SK-N-SH (cell line): ENCODE data around the gene MRPL46. TPM values are rescaled to one million over a fixed set of nuclear protein-coding genes. Genes with fewer than 3 reads are reported as not detected.

Experiments used
- CTCF ChIA-PET: fragments of 300-600, 350-600 bp; formaldehyde crosslinking; extraction: SDS; loops from one replicate; lab custom pipeline; 2021; lab: Yijun Ruan, JAX
- POLR2A ChIA-PET: fragments of 350-600 bp; sonication (Branson Sonifier 250); formaldehyde crosslinking; extraction: SDS; loops from one replicate; lab custom pipeline; 2020; ENCODE audit warnings: antibody characterized with exemption, inconsistent platforms; lab: Yijun Ruan, JAX
- DNase-seq: peaks from one replicate; pipeline ENCODE4 v3.0.0; 2012
- H2AFZ ChIP-seq: fragments of 200-600 bp; sonication (generic); 2 replicates; pipeline ENCODE4 v1.8.1; 2016; ENCODE audit warnings: antibody characterized with exemption, mild to moderate bottlenecking, low read depth
- H3F3A ChIP-seq: fragments of 200-600 bp; sonication (generic); replicated peaks from 2 replicates; pipeline ENCODE3; 2016; ENCODE audit warnings: antibody characterized with exemption, mild to moderate bottlenecking; ENCODE audit not compliant: insufficient read depth
- H3K27ac ChIP-seq, 2 experiments: fragments of 200-500 bp in 1 of 2; fragments of 200-600 bp in 1 of 2; sonication (Bioruptor generic) in 1 of 2; sonication (generic), shearing (Covaris generic) in 1 of 2; 2 replicates each; pipeline versions ENCODE4 v1.5.1 to v1.6.1; 2014 to 2016; ENCODE audit warnings: low read depth in 2 of 2, inconsistent platforms in 1 of 2, low read length in 1 of 2, mild to moderate bottlenecking in 1 of 2, mixed read lengths in 1 of 2
- H3K27me3 ChIP-seq: fragments of 200-600 bp; sonication (generic), shearing (Covaris generic); 2 replicates; pipeline ENCODE4 v1.6.1; 2016; ENCODE audit warnings: mixed run types; ENCODE audit not compliant: insufficient read depth
- H3K36me3 ChIP-seq, 2 experiments: fragments of 200-500 bp in 1 of 2; fragments of 200-600 bp in 1 of 2; sonication (Bioruptor generic) in 1 of 2; sonication (generic) in 1 of 2; replicated peaks in 1 of 2; 2 replicates each; pipeline versions ENCODE3 to v1.5.1; 2014 to 2016; ENCODE audit warnings: low read length in 1 of 2, mild to moderate bottlenecking in 1 of 2; ENCODE audit not compliant: insufficient read depth in 2 of 2, control insufficient read depth in 1 of 2
- H3K4me1 ChIP-seq, 2 experiments: fragments of 200-500 bp in 1 of 2; fragments of 200-600 bp in 1 of 2; sonication (Bioruptor generic) in 1 of 2; sonication (generic), shearing (Covaris generic) in 1 of 2; 2 replicates each; pipeline versions ENCODE4 v1.5.1 to v1.6.1; 2014 to 2016; ENCODE audit warnings: low read depth in 1 of 2, low read length in 1 of 2, mixed run types in 1 of 2; ENCODE audit not compliant: insufficient read depth in 2 of 2, control insufficient read depth in 1 of 2
- H3K4me2 ChIP-seq: fragments of 200-600 bp; sonication (generic), shearing (Covaris generic); 2 replicates; pipeline ENCODE4 v1.6.1; 2017; ENCODE audit warnings: mixed run types
- H3K4me3 ChIP-seq, 2 experiments: fragments of 200-500 bp in 1 of 2; fragments of 200-600 bp in 1 of 2; sonication (Bioruptor generic) in 1 of 2; sonication (generic), shearing (Covaris generic) in 1 of 2; 2 replicates each; pipeline versions ENCODE4 v1.5.1 to v1.8.1; 2014 to 2016; ENCODE audit warnings: low read depth in 2 of 2, inconsistent platforms in 1 of 2, low read length in 1 of 2, mild to moderate bottlenecking in 1 of 2, mixed read lengths in 1 of 2, moderate library complexity in 1 of 2
- H3K79me2 ChIP-seq: fragments of 200-600 bp; sonication (generic); 2 replicates; pipeline ENCODE4 v1.8.1; 2017; ENCODE audit warnings: mild to moderate bottlenecking; ENCODE audit not compliant: insufficient read depth
- H3K9ac ChIP-seq: fragments of 200-600 bp; sonication (generic); 2 replicates; pipeline ENCODE4 v1.6.1; 2017; ENCODE audit warnings: mixed run types
- H3K9me2 ChIP-seq: fragments of 200-600 bp; sonication (generic); 2 replicates; pipeline ENCODE4 v1.6.1; 2017; ENCODE audit warnings: mixed run types
- H3K9me3 ChIP-seq: fragments of 200-600 bp; sonication (generic); 2 replicates; pipeline ENCODE4 v1.6.1; 2017; ENCODE audit warnings: mixed run types, mild to moderate bottlenecking, moderate library complexity
- H4K20me1 ChIP-seq: fragments of 200-600 bp; sonication (generic); 2 replicates; pipeline ENCODE4 v1.6.1; 2017; ENCODE audit warnings: mild to moderate bottlenecking, mixed run types; ENCODE audit not compliant: insufficient read depth
- CHD2 ChIP-seq: fragments of 150-350 bp; IDR thresholded peaks from 2 replicates; pipeline ENCODE4 v1.6.1; 2018; ENCODE audit warnings: low read length; ENCODE audit not compliant: partially characterized antibody
- EP300 ChIP-seq, 2 experiments: IDR thresholded peaks; 2 replicates each; pipeline versions ENCODE4 v1.4.0 to v1.6.1; 2012; ENCODE audit warnings: borderline replicate concordance in 1 of 2, low read depth in 1 of 2, low read length in 1 of 2
- FOXJ3 ChIP-seq: sonication (generic); formaldehyde crosslinking; IDR thresholded peaks from 2 replicates; pipeline ENCODE4 v1.5.1; 2020; ENCODE audit warnings: mild to moderate bottlenecking, missing genetic modification reagents
- FOXM1 ChIP-seq: IDR thresholded peaks from 2 replicates; pipeline ENCODE4 v1.4.0; 2012; ENCODE audit warnings: low read depth, mild to moderate bottlenecking
- GATA2 ChIP-seq: sonication (generic); formaldehyde crosslinking; IDR thresholded peaks from 2 replicates; pipeline ENCODE4 v1.5.0; 2020; ENCODE audit warnings: mild to moderate bottlenecking, missing genetic modification reagents
- MEF2A ChIP-seq: IDR thresholded peaks from 2 replicates; pipeline ENCODE4 v1.4.0; 2012; ENCODE audit warnings: low read depth, borderline replicate concordance
- NFIC ChIP-seq: IDR thresholded peaks from 2 replicates; pipeline ENCODE4 v1.4.0; 2012; ENCODE audit warnings: borderline replicate concordance
- NRF1 ChIP-seq: IDR thresholded peaks from 2 replicates; pipeline ENCODE4 v1.6.1; 2012; ENCODE audit warnings: low read depth, mild to moderate bottlenecking, low read length
- RCOR1 ChIP-seq: fragments of 150-350 bp; IDR thresholded peaks from 2 replicates; pipeline ENCODE4 v1.6.1; 2017; ENCODE audit warnings: antibody characterized with exemption, low read length
- RFX5 ChIP-seq: IDR thresholded peaks from 2 replicates; pipeline ENCODE4 v1.6.1; 2012; ENCODE audit warnings: mild to moderate bottlenecking, improper control_type of control experiment, low read length
- RXRA ChIP-seq: IDR thresholded peaks from 2 replicates; pipeline ENCODE4 v1.4.0; 2012; ENCODE audit warnings: low read depth, mild to moderate bottlenecking, borderline replicate concordance
- SIN3A ChIP-seq: IDR thresholded peaks from 2 replicates; pipeline ENCODE4 v1.6.1; 2012; ENCODE audit warnings: low read depth, mild to moderate bottlenecking, low read length, moderate library complexity, borderline replicate concordance
- TAF1 ChIP-seq: IDR thresholded peaks from 2 replicates; pipeline ENCODE4 v1.6.1; 2012; ENCODE audit warnings: low read depth, mild to moderate bottlenecking, low read length, moderate library complexity, borderline replicate concordance
- YY1 ChIP-seq: IDR thresholded peaks from 2 replicates; pipeline ENCODE4 v1.4.0; 2012; ENCODE audit warnings: low read depth, mild to moderate bottlenecking
- WGBS: methylation state at CpG from one replicate; pipeline ENCODE4 v1.1.6; 2017; ENCODE audit warnings: low lambda C conversion rate; 5-methylcytosine and 5-hydroxymethylcytosine counted together
- polyA plus RNA-seq, 3 experiments: library from polyadenylated mRNA; depleted of rRNA; stranded (reverse); fragments of >200 nt; gene quantifications; 2 replicates each; pipeline ENCODE4 v1.2.3, GENCODE V29; 2012
- TF ChIP-seq, protein P1 (sequence below): IDR thresholded peaks from 2 replicates; pipeline ENCODE4 v1.4.0; 2012; ENCODE audit warnings: low read depth, borderline replicate concordance
- TF ChIP-seq, protein P2 (sequence below): IDR thresholded peaks from 2 replicates; pipeline ENCODE4; 2012

MRPL46 gene
- polyA plus RNA-seq, 1 of the 3 experiments (the other 2 are of a cell fraction) = 33.8 TPM

DNA sequence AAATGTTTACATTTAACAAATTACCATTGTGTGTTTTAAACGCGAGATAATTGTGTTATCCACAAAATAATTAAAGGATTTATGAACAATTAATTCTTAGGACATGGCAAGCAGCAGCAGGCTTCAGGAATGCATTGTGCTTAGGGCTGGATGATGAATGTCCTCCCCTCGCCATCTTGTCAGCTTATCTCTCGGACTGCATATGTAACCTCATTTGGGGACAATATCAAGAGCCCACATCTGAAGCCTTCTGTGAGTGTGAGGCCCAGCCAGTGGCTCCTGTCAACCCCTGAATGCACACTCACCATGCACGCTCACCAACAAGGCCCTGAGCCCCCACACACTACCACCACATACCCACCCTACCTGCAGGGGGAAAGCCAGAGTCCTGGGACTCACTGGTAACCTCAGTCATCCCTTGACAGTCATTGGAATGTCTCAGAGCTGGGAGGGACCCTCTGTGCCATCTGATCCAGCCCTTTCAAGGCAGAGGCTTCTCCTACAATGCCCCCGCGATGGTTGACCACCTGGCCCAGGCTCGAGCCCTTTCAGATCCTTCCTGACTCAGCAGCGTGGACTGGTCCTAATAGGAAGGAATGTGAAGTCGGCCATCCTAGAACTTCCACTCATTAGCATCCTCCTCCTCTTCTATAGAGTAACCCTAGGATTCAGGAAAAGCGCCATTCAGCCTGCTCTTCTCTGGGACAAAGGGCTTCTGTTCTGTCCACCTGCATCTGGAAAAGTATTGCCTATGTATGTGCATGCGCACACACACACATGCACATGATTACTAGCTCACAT lies 38.2 kb downstream of the MRPL46 start (continued):
- TF ChIP-seq RXRA (no peak), MEF2A (no peak)
- TF ChIP-seq, protein P1, sequence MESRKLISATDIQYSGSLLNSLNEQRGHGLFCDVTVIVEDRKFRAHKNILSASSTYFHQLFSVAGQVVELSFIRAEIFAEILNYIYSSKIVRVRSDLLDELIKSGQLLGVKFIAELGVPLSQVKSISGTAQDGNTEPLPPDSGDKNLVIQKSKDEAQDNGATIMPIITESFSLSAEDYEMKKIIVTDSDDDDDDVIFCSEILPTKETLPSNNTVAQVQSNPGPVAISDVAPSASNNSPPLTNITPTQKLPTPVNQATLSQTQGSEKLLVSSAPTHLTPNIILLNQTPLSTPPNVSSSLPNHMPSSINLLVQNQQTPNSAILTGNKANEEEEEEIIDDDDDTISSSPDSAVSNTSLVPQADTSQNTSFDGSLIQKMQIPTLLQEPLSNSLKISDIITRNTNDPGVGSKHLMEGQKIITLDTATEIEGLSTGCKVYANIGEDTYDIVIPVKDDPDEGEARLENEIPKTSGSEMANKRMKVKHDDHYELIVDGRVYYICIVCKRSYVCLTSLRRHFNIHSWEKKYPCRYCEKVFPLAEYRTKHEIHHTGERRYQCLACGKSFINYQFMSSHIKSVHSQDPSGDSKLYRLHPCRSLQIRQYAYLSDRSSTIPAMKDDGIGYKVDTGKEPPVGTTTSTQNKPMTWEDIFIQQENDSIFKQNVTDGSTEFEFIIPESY = no peak
- TF ChIP-seq, protein P2, sequence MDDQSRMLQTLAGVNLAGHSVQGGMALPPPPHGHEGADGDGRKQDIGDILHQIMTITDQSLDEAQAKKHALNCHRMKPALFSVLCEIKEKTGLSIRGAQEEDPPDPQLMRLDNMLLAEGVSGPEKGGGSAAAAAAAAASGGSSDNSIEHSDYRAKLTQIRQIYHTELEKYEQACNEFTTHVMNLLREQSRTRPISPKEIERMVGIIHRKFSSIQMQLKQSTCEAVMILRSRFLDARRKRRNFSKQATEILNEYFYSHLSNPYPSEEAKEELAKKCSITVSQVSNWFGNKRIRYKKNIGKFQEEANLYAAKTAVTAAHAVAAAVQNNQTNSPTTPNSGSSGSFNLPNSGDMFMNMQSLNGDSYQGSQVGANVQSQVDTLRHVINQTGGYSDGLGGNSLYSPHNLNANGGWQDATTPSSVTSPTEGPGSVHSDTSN = no peak

DNA sequence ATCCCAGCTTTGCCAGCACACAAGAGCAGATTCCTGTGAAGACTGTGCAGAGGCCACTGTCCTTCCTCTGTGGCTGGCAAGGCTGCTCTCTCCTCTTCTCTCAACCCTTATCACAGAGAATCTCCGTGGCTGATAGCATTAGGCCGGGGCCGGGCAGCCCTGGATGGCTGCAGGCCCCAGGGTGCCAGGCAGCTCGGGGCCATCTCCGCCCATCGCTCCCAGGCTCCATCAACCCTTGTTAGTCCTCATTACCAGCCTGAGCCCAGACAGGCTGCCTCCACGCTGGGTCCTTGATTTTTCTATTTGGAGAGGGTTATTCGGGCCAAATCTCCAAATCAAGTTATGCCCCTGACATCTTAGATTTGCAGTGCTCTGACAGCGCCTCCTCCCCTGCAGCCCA lies 39.1 kb downstream of the MRPL46 start:
- Histone ChIP-seq H3K4me2 (no peak overlapping the region), H3K27me3 (no peaks in the 10 kb centered on the region), H2AFZ (no peak overlapping the region), H3K9me2 (no peaks in the 10 kb centered on the region), H3K27ac (no peak overlapping the region), H3K9ac (no peak overlapping the region), H3K9me3 (no peaks in the 10 kb centered on the region), H3K4me3 (no peak overlapping the region), H3K36me3 (no peaks in the 10 kb centered on the region), H3K4me1 (peaks cover 0 to 22% of the 10 kb centered on the region in 2 experiments; a peak in 2 of 4 replicates), H3K79me2 (no peaks in the 10 kb centered on the region), H4K20me1 (no peaks in the 10 kb centered on the region), H3F3A (no peaks in the 10 kb centered on the region)
- peak in 1 of 2 experiments; percentile 34; a peak in 1 of 4 replicates for TF ChIP-seq EP300 (IDR thresholded peaks at IDR 0.05; ENCODE audit: borderline replicate concordance in 1 of 2, low read depth in 1 of 2, low read length in 1 of 2)
- no peak for TF ChIP-seq YY1
- peak; percentile 76 for TF ChIP-seq GATA2 (CRISPR knock-in tag)
- peak; percentile 29 for TF ChIP-seq CHD2
- ChIA-PET CTCF (interaction anchor here (0.6 to 3.9 kb wide), 7 partner anchors 8 to 752 kb away, joined by 3 to 25 read pairs (median 6); no protein-coding TSS in a partner anchor), POLR2A (no interaction called here)
- DNase-seq = peak; percentile 52
- 13% methylated on average over 9 of the region's 9 CpGs for whole genome bisulfite sequencing

DNA sequence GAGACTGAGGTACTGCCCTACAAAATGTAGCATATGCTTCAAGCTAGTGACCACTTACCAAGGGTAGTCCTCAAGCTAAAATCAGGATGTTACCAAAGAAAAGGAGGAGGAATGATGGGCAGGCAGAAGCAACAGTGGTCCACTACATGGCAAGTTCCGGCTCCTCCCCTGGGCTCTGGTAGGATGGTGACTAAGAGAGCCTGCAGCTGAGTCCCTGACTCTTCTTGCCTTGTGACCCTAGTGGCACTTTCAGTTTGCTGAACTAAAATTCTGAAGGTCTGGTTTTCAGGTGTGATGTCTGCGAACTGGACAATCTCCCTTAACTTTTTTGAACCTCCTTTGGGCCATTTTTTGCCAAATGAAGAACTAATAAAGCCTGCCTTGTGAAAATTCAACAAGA lies 40.9 kb downstream of the MRPL46 start:
- H2AFZ ChIP-seq = no peak overlapping the region
- no peaks in the 10 kb centered on the region for H3K9me2 ChIP-seq
- no peak overlapping the region for H3K9ac ChIP-seq
- H3K27ac ChIP-seq = no peak overlapping the region
- H3K79me2 ChIP-seq = no peaks in the 10 kb centered on the region
- no peaks in the 10 kb centered on the region for H4K20me1 ChIP-seq
- ChIA-PET CTCF (interaction anchor here (0.7 to 3.9 kb wide), 4 partner anchors 19 to 152 kb away, joined by 3 to 25 read pairs (median 7); no protein-coding TSS in a partner anchor), POLR2A (no interaction called here)
- H3K36me3 ChIP-seq = no peaks in the 10 kb centered on the region
- WGBS = 25% methylated on average over 2 of the region's 2 CpGs
- no peaks in the 10 kb centered on the region for H3K27me3 ChIP-seq
- DNase-seq = no peak
- no peaks in the 10 kb centered on the region for H3K9me3 ChIP-seq
- no peak overlapping the region for H3K4me2 ChIP-seq
- no peak for TF ChIP-seq RCOR1
- no peak for TF ChIP-seq GATA2 (CRISPR knock-in tag)
- no peak for TF ChIP-seq RXRA
- TF ChIP-seq CHD2 = no peak
- TF ChIP-seq, protein P1 = no peak
- TF ChIP-seq NFIC = no peak
- no peak for TF ChIP-seq TAF1
- no peak for TF ChIP-seq FOXM1
- TF ChIP-seq SIN3A = no peak
- TF ChIP-seq RFX5 = no peak
- TF ChIP-seq NRF1 = no peak
- no peak for TF ChIP-seq FOXJ3 (CRISPR knock-in tag)
- TF ChIP-seq, all 33 proteins: peak for 0
- Histone ChIP-seq H3K4me1 (peaks cover 0 to 22% of the 10 kb centered on the region in 2 experiments; a peak in 2 of 4 replicates), H3K4me3 (no peak overlapping the region), H3F3A (no peaks in the 10 kb centered on the region)
